GM12878 (cell line): ENCODE measurements around the gene ANTXR1. TPM values are rescaled to one million over a fixed set of nuclear protein-coding genes. Genes with fewer than 3 reads are reported as not detected.

ENCODE experiments used
- ATAC-seq: fragments of 200-7000 bp; cut with Tn5 transposase; 3 replicates; pipeline ENCODE4 v1.9.1; 2020; ENCODE audit warnings: mild to moderate bottlenecking, moderate library complexity
- BruUV-seq: library from RNA; stranded (reverse); fragments of 400-500 nt; replicated peaks from 2 replicates; lab custom pipeline; 2021; lab: Mats Ljungman, UMichigan
- CTCF ChIA-PET: fragments of 300-600 bp; sonication (Branson Sonifier 250); formaldehyde crosslinking; extraction: SDS; loops from one replicate; lab custom pipeline; 2021; ENCODE audit warnings: inconsistent platforms; lab: Yijun Ruan, JAX
- POLR2A ChIA-PET: fragments of 350-600 bp; formaldehyde crosslinking; extraction: SDS; loops from one replicate; lab custom pipeline; 2021; ENCODE audit warnings: inconsistent platforms; lab: Charles Lee
- RAD21 ChIA-PET: fragments of 300-600 bp; sonication (Branson Sonifier 250); formaldehyde crosslinking; loops from one replicate; lab custom pipeline; 2023; ENCODE audit warnings: antibody characterized with exemption; ENCODE audit not compliant: unreplicated experiment; lab: Charles Lee
- SMC1A ChIA-PET: fragments of 300-600 bp; sonication (Branson Sonifier 250); formaldehyde crosslinking; loops from one replicate; lab custom pipeline; 2023; ENCODE audit not compliant: unreplicated experiment, uncharacterized antibody; lab: Charles Lee
- DNase-seq: peaks from one replicate; pipeline ENCODE4 v3.0.0-alpha.2; 2011; ENCODE audit warnings: low read depth, low spot score
- FAIRE-seq: peaks from 3 replicates; lab custom pipeline; 2011; peaks lifted over from hg19 to GRCh38; lab: Jason Lieb, UNC
- H2AFZ ChIP-seq: 2 replicates; pipeline ENCODE4 v1.6.0; 2011; ENCODE audit warnings: low read depth, low read length, control low read depth; ENCODE audit not compliant: control insufficient read depth
- H3K27ac ChIP-seq: 2 replicates; pipeline ENCODE4 v1.5.1; 2011; ENCODE audit warnings: control low read depth; ENCODE audit not compliant: control insufficient read depth, insufficient read depth
- H3K27me3 ChIP-seq, 2 experiments: replicated peaks in 1 of 2; 2 replicates each; pipeline versions ENCODE4 v1.6.0 to v1.6.1; 2011; ENCODE audit warnings: low read length in 1 of 2; ENCODE audit not compliant: control insufficient read depth in 2 of 2, insufficient read depth in 2 of 2
- H3K36me3 ChIP-seq, 2 experiments: 2 replicates each; pipeline ENCODE4 v1.5.1; 2011; ENCODE audit warnings: low read length in 1 of 2; ENCODE audit not compliant: control insufficient read depth in 2 of 2, insufficient read depth in 2 of 2
- H3K4me1 ChIP-seq: 2 replicates; pipeline ENCODE4 v1.6.1; 2011; ENCODE audit warnings: mild to moderate bottlenecking, low read length, moderate library complexity, mixed read lengths; ENCODE audit not compliant: control insufficient read depth, insufficient read depth
- H3K4me2 ChIP-seq: 2 replicates; pipeline ENCODE4 v1.6.0; 2011; ENCODE audit warnings: control low read depth; ENCODE audit not compliant: control insufficient read depth, insufficient read depth
- H3K4me3 ChIP-seq: fragments of 200-600 bp; sonication (generic); 2 replicates; pipeline ENCODE4 v1.5.1; 2016
- H3K79me2 ChIP-seq: 2 replicates; pipeline ENCODE4 v1.6.0; 2011; ENCODE audit warnings: low read length; ENCODE audit not compliant: control insufficient read depth, insufficient read depth
- H3K9ac ChIP-seq: 2 replicates; pipeline ENCODE4 v1.8.0; 2011; ENCODE audit warnings: low read length, control low read depth, mixed read lengths; ENCODE audit not compliant: control insufficient read depth, insufficient read depth
- H3K9me3 ChIP-seq: replicated peaks from 3 replicates; pipeline ENCODE4 v1.5.1; 2011; ENCODE audit warnings: mild to moderate bottlenecking, low read length; ENCODE audit not compliant: control insufficient read depth, insufficient read depth
- H4K20me1 ChIP-seq: 2 replicates; pipeline ENCODE4 v1.6.0; 2011; ENCODE audit not compliant: control insufficient read depth, insufficient read depth
- ETV6 ChIP-seq, 2 experiments: fragments of 450-650 bp in 1 of 2; IDR thresholded peaks in 1 of 2; conservative IDR thresholded peaks in 1 of 2; 2 replicates each; pipeline ENCODE4 v1.6.1; 2014; ENCODE audit warnings: antibody characterized with exemption in 1 of 2, borderline replicate concordance in 1 of 2, low read depth in 1 of 2, mild to moderate bottlenecking in 1 of 2, moderate library complexity in 1 of 2
- FOXM1 ChIP-seq: IDR thresholded peaks from 2 replicates; pipeline ENCODE4 v1.6.1; 2012; ENCODE audit warnings: low read depth, mild to moderate bottlenecking, inconsistent platforms, low read length, moderate library complexity
- IRF3 ChIP-seq: fragments of 450-650 bp; IDR thresholded peaks from 2 replicates; pipeline ENCODE4 v1.6.1; 2014; ENCODE audit warnings: mild to moderate bottlenecking
- KLF5 ChIP-seq: fragments of 450-650 bp; IDR thresholded peaks from 2 replicates; pipeline ENCODE4 v1.6.1; 2014; ENCODE audit warnings: mild to moderate bottlenecking; ENCODE audit not compliant: partially characterized antibody
- MAX ChIP-seq: IDR thresholded peaks from 2 replicates; pipeline ENCODE4 v1.6.1; 2012; ENCODE audit warnings: low read depth, low read length, improper control_type of control experiment
- MEF2B ChIP-seq: fragments of 450-650 bp; IDR thresholded peaks from 2 replicates; pipeline ENCODE4 v1.6.1; 2018; ENCODE audit warnings: mild to moderate bottlenecking, moderate library complexity; ENCODE audit not compliant: partially characterized antibody, poor library complexity, severe bottlenecking
- NFYA ChIP-seq: IDR thresholded peaks from 2 replicates; pipeline ENCODE4 v1.6.1; 2011; ENCODE audit warnings: low read depth, mild to moderate bottlenecking, low read length, improper control_type of control experiment, borderline replicate concordance
- NRF1 ChIP-seq: conservative IDR thresholded peaks from 2 replicates; pipeline ENCODE4 v1.6.1; 2011; ENCODE audit warnings: mild to moderate bottlenecking, low read depth, low read length, improper control_type of control experiment
- RELA ChIP-seq: fragments of 450-650 bp; IDR thresholded peaks from 2 replicates; pipeline ENCODE4 v1.8.0; 2014; ENCODE audit warnings: borderline replicate concordance; ENCODE audit not compliant: partially characterized antibody
- SUPT20H ChIP-seq: IDR thresholded peaks from 2 replicates; pipeline ENCODE4 v1.6.1; 2011; ENCODE audit warnings: low read depth, mild to moderate bottlenecking, low read length, moderate library complexity, borderline replicate concordance; ENCODE audit not compliant: control insufficient read depth
- TBL1XR1 ChIP-seq: IDR thresholded peaks from 2 replicates; pipeline ENCODE4 v1.6.1; 2012; ENCODE audit warnings: low read depth, low read length, improper control_type of control experiment
- TCF12 ChIP-seq: IDR thresholded peaks from 2 replicates; pipeline ENCODE4 v1.6.1; 2011; ENCODE audit warnings: low read depth, mild to moderate bottlenecking, low read length
- TCF7 ChIP-seq: IDR thresholded peaks from 2 replicates; pipeline ENCODE4 v1.6.1; 2014; ENCODE audit warnings: antibody characterized with exemption, borderline replicate concordance
- ZBED1 ChIP-seq: IDR thresholded peaks from 2 replicates; pipeline ENCODE4 v1.6.1; 2016; ENCODE audit warnings: borderline replicate concordance
- ZNF24 ChIP-seq: fragments of 450-650 bp; IDR thresholded peaks from 2 replicates; pipeline ENCODE4 v1.6.1; 2017; ENCODE audit warnings: antibody characterized with exemption, mild to moderate bottlenecking
- ZNF274 ChIP-seq: IDR thresholded peaks from one replicate; pipeline ENCODE4 v1.8.0; 2011; ENCODE audit not compliant: insufficient read length, insufficient read depth
- ZNF384 ChIP-seq: IDR thresholded peaks from 2 replicates; pipeline ENCODE4 v1.6.1; 2012; ENCODE audit warnings: low read depth, mild to moderate bottlenecking, low read length, improper control_type of control experiment, borderline replicate concordance
- WGBS: methylation state at CpG from one replicate; pipeline ENCODE4 v1.1.6; 2016; ENCODE audit warnings: low lambda C conversion rate; ENCODE audit not compliant: insufficient replicate concordance, insufficient coverage; ENCODE audit errors: missing lambda C conversion rate; 5-methylcytosine and 5-hydroxymethylcytosine counted together
- in situ Hi-C: fragments of 300-500 bp; cut with MboI; formaldehyde crosslinking; loops from 9 replicates; pipeline ENCODE4 v1.14.3; 2018; ENCODE audit warnings: mixed read lengths
- intact Hi-C: fragments of 100-400 bp; cut with micrococcal nuclease; formaldehyde crosslinking; loops from one replicate; pipeline ENCODE4 v1.14.2; 2022; ENCODE audit not compliant: unreplicated experiment
- polyA plus RNA-seq, 11 experiments: library from polyadenylated mRNA; depleted of rRNA in 4 of 11; unstranded in 6 of 11; stranded (reverse) in 5 of 11; fragments of >200 nt; fragmentation: Nextera tagmentation in 4 of 11; fragmentation: Illumina TruSeq in 1 of 11; extraction: Ambion mirVana in 4 of 11; extraction: Trizol in 1 of 11; gene quantifications; 1 replicate in 1 of 11; 2 replicates in 10 of 11; pipeline versions ENCODE4 v1.2.1 to v1.2.3, GENCODE V29; 2011 to 2016; ENCODE audit warnings: inconsistent platforms in 2 of 11, missing spikeins in 2 of 11, low read depth in 1 of 11
- total RNA-seq, 4 experiments: library from RNA; depleted of rRNA in 3 of 4; stranded (reverse); fragments of >200 nt in 3 of 4; fragmentation: Illumina TruSeq in 1 of 4; extraction: Trizol in 1 of 4; gene quantifications; 2 replicates each; pipeline versions ENCODE4 v1.2.1 to v1.2.3, GENCODE V29; 2013 to 2021
- TF ChIP-seq, protein P1 (sequence below): IDR thresholded peaks from 2 replicates; pipeline ENCODE4 v1.6.1; 2011; ENCODE audit warnings: low read depth, low read length, improper control_type of control experiment, borderline replicate concordance
- TF ChIP-seq, protein P2 (sequence below): fragments of 450-650 bp; IDR thresholded peaks from 2 replicates; pipeline ENCODE4 v1.6.1; 2016; ENCODE audit warnings: mild to moderate bottlenecking, moderate library complexity, borderline replicate concordance

The ANTXR1 gene
- total and polyA plus RNA-seq, 10 of the 15 experiments (the other 5 are each of a cell fraction or from before 2014, with no cell fraction given), result 0.09 to 0.26 TPM; not detected in 8

DNA sequence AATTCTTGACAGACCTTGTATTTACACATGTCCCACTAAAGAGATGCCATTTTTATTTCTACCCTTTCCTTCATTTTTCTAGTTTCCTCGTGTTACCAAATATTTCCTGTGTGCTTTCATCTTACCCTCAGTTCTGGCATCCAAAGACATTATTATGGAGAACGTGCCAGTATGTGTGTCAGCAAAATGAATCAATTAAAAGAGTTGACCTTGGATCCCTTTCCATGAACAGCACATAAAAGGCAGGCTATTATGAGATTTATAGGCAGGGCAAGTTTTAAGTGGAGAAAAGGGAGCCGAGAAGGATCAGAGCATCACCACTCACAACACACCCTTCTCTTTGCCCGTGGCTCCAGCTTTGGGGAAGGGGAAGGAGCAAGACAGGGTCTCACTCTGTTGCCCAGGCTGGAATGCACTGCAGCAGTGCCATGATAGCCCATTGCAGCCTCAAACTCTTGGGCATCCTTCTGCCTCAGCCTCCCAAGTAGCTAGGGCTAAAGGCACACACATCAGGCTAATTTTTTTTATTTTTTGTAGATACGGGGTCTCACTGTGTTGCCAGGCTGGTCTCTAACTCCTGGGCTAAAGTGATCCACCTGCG is 224.2 kb downstream of the ANTXR1 start:
- TF ChIP-seq ZNF24 (no peak), TCF7 (no peak), RELA (no peak), IRF3 (no peak), ZBED1 (no peak), ZNF274 (no peak), KLF5 (no peak), FOXM1 (no peak), NFYA (no peak), NRF1 (no peak), TCF12 (no peak), ETV6 (conservative IDR thresholded peaks at IDR 0.05 in 1 of 2, IDR thresholded peaks at IDR 0.05 in 1 of 2; ENCODE audit: borderline replicate concordance in 1 of 2, low read depth in 1 of 2) (no peak), ZNF384 (no peak), MEF2B (no peak), SUPT20H (no peak), MAX (no peak), TBL1XR1 (no peak)
- TF ChIP-seq, protein P1, sequence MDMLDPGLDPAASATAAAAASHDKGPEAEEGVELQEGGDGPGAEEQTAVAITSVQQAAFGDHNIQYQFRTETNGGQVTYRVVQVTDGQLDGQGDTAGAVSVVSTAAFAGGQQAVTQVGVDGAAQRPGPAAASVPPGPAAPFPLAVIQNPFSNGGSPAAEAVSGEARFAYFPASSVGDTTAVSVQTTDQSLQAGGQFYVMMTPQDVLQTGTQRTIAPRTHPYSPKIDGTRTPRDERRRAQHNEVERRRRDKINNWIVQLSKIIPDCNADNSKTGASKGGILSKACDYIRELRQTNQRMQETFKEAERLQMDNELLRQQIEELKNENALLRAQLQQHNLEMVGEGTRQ, result no peak
- TF ChIP-seq, protein P2, sequence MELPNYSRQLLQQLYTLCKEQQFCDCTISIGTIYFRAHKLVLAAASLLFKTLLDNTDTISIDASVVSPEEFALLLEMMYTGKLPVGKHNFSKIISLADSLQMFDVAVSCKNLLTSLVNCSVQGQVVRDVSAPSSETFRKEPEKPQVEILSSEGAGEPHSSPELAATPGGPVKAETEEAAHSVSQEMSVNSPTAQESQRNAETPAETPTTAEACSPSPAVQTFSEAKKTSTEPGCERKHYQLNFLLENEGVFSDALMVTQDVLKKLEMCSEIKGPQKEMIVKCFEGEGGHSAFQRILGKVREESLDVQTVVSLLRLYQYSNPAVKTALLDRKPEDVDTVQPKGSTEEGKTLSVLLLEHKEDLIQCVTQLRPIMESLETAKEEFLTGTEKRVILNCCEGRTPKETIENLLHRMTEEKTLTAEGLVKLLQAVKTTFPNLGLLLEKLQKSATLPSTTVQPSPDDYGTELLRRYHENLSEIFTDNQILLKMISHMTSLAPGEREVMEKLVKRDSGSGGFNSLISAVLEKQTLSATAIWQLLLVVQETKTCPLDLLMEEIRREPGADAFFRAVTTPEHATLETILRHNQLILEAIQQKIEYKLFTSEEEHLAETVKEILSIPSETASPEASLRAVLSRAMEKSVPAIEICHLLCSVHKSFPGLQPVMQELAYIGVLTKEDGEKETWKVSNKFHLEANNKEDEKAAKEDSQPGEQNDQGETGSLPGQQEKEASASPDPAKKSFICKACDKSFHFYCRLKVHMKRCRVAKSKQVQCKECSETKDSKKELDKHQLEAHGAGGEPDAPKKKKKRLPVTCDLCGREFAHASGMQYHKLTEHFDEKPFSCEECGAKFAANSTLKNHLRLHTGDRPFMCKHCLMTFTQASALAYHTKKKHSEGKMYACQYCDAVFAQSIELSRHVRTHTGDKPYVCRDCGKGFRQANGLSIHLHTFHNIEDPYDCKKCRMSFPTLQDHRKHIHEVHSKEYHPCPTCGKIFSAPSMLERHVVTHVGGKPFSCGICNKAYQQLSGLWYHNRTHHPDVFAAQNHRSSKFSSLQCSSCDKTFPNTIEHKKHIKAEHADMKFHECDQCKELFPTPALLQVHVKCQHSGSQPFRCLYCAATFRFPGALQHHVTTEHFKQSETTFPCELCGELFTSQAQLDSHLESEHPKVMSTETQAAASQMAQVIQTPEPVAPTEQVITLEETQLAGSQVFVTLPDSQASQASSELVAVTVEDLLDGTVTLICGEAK, result no peak
- Histone ChIP-seq H3K36me3 (no peaks in the 10 kb centered on the region), H2AFZ (no peak overlapping the region), H4K20me1 (no peaks in the 10 kb centered on the region), H3K4me1 (no peaks in the 10 kb centered on the region), H3K9ac (no peak overlapping the region), H3K27me3 (peaks cover 0 to 2% of the 10 kb centered on the region in 2 experiments; a peak in 3 of 4 replicates), H3K4me2 (no peak overlapping the region), H3K4me3 (no peak overlapping the region), H3K27ac (no peak overlapping the region), H3K79me2 (no peaks in the 10 kb centered on the region), H3K9me3 (no peaks in the 10 kb centered on the region)
- ChIA-PET CTCF (no interaction called here), SMC1A (no interaction called here), RAD21 (no interaction called here), POLR2A (no interaction called here)
- ATAC-seq (no peak), FAIRE-seq (no peak), DNase-seq (no peak)
- no TSS peak for BruUV-seq
- WGBS, result 20% methylated on average over 6 of the region's 6 CpGs
- in situ Hi-C loops (no loop called here), intact Hi-C loops (no loop called here)
